ENCODE measurements around the gene PADI4.

PADI4 gene

DNA sequence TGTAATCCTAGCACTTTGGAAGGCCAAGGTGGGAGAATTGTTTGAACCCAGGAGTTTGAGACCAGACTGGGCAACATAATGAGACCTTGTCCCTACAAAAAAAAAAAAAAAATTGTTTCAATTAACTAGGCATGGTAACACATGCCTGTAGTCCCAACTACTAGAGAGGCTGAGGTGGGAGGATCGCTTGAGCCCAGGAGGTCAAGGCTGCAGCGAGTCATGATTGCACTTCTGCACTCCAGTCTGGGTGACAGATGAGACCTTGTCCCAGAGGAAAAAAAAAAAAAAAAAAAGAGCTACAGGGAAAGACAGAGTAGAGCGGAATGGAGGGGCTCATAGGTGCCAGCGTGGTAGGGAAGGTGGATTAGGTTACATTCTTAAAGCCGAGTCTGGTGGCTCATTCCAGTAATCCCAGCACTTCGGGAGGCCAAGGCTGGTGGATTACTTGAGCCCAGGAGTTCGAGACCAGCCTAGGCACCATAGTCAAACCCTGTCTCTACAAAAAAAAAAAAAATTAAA is 43.0 kb downstream of the PADI4 start:
- no peak for DNase-seq (ENCODE audit: low spot score)

DNA sequence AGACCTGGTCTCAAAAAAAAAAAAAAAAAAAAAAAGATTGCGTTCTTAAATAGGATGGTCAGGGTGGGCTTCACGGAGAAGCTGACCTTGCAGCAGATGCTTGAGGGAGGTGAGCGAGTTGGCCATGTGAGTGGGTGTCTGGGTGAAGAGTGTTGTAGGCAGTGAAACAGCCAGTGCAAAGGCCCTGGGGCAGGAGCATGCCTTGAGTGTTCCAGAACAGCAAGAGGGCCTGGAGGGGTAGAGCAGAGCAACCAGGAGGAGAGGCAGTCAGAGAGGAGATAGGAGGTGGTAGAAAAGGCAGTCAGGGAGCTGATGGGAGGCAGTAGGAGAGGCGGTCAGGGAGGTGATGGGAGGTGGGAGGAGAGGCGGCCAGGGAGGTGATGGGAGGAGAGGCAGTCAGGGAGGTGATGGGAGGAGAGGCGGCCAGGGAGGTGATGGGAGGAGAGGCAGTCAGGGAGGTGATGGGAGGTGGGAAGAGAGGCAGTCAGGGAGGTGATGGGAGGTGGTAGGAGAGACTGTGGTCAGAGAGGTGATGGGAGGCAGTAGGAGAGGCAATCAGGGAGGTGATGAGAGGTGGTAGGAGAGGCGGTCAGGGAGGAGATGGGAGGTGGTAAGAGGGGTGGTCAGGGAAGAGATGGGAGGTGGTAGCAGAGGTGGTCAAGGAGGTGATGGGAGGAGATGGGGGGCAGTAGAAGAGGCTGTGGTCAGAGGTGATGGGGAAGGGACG is 43.8 kb downstream of the PADI4 start:
- no peak for DNase-seq (ENCODE audit: low spot score)

DNA sequence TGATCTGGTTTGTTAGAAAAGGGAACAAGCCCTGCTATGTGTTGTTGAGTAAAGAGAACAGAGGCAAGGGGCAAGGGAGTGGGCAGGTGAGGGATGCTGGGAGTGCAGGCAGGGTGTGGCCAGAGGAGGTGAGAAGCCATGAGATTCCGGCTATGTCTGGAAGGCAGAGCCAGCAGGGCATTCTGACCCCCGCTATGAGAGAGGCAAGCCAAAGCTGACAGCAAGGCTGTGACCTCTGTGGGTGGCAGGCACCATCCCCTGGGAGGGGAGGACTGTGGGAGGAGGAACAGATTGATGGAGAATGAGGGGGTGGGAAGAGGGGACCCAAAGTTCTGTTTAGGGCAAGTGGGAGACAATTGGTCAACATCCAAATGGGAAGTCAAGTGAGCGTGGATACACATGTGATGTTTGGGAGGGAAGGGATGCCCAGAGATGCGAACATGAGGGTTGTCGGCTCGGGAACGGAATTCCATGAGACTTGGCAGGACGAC is 44.5 kb downstream of the PADI4 start:
- no peak for DNase-seq (ENCODE audit: low spot score)

DNA sequence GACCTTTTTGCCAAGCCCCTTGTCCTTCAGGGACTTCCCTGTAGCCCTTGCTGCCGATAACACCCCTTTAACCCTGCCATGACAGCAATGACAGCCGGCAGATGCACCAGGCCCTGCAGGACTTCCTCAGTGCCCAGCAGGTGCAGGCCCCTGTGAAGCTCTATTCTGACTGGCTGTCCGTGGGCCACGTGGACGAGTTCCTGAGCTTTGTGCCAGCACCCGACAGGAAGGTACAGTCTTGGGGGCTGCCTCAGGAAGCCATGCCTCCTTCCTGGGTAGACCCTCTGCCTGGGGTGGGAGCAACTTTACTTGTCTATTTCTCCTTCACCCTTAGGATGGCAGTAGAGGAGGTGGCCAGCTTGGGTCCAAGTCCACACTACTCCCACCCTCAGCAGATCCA is 47.9 kb downstream of the PADI4 start:
- DNase-seq (ENCODE audit: low spot score): no peak

DNA sequence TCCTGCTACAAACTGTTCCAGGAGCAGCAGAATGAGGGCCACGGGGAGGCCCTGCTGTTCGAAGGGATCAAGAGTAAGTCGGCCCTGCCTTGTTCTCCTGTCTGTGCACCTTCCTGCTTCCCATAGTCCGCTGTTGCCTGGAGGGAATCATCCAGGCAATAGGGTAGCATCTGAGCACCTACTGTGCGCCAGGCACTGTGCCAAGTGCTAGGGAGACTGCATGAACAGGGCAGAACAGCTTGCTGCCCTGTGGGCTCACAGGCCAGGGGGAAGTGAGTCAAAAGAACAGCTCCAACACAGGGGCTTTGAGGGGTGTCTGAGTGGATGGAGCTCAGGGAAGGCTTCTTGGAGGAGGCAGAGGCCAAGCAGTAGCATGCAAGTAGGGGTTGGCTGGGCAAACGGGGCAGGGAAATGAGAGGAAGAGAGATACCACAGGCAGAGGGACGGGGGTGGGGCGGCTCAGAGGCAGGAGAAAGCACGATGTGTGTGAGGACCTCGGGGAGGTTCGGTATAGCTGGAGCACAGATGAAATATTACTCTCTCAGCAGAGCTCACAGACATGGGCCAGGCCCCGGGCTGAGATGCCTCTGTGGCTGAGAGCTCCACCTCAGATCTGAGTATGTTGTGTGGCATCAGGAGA is 48.5 kb downstream of the PADI4 start:
- DNase-seq (ENCODE audit: low spot score): no peak

DNA sequence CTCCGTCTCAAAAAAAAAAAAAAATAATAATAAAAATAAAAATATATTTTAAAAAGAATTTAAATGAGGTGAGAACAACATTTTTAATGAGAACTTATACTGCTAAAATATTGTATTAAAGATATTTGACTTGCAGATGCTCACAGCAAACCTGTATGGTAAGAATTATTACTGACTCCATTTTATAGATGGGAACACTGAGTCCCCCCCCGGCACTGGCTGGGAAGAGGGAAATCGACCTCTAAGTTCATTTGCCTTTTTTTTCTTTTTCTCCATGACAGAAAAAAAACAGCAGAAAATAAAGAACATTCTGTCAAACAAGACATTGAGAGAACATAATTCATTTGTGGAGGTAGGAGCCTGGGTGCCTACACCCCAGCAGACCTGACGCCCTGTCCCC is 50.6 kb downstream of the PADI4 start:
- no peak for DNase-seq (ENCODE audit: low spot score)

DNA sequence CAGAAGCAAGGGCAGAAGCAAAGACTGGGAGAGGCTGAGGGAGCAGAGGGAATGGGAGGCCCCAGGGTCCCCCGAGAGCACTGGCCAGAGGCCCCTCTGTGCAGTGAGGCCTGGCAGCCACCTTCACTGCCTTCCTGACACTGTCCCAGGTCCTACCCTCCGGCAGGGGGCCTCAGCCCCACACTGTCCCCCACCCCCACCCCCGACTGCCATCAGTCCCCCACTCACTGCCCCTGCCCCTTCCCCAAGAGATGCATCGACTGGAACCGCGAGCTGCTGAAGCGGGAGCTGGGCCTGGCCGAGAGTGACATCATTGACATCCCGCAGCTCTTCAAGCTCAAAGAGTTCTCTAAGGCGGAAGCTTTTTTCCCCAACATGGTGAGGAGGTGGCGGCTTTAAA is 51.0 kb downstream of the PADI4 start:
- no peak for DNase-seq (ENCODE audit: low spot score)

DNA sequence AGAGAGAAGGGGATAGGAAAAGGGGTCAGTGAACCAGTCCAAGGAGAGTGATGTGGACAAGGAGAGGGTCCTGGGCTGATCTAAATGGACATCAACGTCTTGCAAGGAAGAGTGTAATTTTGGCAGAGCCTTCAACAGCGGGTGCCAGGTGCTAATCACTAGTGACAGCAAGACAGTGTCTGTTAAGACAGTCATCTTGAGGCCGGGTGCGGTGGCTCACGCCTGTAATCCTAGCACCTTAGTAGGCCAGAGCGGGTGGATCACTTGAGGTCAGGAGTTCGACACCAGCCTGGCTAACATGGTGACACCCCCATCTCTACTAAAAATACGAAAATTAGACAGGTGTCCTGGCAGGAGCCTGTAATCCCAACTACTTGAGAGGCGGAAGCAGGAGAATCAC is 51.8 kb downstream of the PADI4 start:
- no peak for DNase-seq (ENCODE audit: low spot score)

DNA sequence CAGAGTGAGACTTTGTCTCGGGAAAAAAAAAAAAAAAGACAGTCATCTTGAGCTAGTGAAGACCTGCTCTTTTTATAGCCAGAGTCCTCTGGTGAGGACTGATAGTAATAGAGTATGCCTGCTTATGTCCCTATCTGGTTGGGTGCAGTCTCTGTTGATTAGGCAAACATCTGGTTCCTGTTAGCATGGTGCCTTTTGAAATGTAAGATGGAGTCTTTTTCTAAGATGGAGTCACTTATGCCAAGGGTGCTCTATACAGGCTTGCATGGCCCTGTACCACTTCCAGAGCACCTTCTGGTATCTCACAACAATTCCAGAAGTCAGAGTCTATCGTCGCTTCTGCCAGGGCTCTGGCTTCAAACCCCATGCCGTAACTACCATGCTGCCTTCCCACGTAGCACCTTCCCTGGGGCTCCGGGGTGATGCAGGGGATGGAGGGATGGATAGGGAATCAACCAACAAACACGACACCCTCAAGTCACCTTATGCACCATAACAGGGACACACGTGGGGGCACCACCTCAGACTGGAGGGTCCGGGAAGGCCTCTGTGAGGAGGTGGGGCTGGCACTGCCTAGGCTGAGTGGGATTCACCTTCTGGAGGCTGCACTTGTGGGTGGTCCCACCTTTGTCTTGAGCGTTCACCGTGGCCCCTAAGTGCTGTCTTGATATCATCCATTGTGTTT is 52.4 kb downstream of the PADI4 start:
- DNase-seq (ENCODE audit: low spot score): no peak

DNA sequence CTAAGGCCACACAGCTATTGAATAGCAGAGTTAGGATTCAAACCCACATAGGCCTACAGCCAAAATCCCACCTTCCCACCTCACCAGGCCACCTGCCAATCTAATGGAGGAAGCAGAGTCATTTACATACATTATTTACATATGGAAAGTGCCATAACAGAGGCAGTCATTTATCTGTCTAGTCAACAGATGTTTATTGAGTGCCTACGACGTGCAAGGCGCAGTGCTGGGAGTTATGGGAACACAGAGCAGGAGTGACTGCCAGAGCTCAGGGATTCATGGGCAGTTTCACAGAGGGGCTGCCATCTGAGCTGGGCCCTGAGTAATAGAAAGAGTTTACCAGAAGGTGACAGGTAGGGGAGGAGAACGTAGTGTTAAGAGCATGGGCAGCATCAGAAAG is 53.7 kb downstream of the PADI4 start:
- no peak for DNase-seq (ENCODE audit: low spot score)

DNA sequence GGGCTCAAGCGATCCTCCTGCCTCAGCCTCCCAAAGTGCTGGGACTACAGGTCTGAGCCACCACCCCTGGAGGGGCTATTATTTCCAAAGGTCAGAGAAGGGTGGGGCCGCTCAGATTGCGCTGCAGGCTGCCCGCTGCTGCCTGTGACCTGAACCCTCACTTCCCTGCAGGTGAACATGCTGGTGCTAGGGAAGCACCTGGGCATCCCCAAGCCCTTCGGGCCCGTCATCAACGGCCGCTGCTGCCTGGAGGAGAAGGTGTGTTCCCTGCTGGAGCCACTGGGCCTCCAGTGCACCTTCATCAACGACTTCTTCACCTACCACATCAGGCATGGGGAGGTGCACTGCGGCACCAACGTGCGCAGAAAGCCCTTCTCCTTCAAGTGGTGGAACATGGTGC is 55.4 kb downstream of the PADI4 start:
- DNase-seq (ENCODE audit: low spot score): no peak

DNA sequence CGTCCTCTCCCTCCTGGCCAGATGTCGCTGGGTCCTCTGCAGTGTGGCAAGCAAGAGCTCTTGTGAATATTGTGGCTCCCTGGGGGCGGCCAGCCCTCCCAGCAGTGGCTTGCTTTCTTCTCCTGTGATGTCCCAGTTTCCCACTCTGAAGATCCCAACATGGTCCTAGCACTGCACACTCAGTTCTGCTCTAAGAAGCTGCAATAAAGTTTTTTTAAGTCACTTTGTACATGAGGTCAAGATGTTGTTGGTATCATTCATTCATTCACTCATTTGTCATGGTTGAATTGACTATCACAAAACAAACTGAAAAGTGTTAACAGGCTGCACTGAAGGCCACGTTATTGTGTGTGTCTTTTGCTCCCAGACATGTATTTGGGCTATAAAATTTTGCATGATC is 55.8 kb downstream of the PADI4 start:
- DNase-seq (ENCODE audit: low spot score): no peak

DNA sequence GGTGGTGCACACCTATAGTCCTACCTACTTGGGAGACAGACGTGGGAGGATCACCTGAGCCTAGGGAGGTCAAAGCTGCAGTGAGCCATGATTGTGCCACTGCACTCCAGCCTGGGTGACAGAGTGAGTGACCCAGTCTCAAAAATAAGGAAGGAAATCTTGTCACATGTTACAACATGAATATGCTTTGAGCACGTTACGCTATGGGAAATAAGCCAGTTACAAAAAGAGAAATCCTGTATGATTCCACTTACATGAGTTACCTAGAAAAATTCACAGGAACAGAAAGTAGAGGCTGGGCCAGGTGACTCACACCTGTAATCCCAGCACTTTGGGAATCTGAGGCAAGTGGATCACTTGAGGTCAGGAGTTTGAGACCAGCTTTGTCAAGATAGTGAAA is 57.3 kb downstream of the PADI4 start:
- DNase-seq (ENCODE audit: low spot score): no peak

DNA sequence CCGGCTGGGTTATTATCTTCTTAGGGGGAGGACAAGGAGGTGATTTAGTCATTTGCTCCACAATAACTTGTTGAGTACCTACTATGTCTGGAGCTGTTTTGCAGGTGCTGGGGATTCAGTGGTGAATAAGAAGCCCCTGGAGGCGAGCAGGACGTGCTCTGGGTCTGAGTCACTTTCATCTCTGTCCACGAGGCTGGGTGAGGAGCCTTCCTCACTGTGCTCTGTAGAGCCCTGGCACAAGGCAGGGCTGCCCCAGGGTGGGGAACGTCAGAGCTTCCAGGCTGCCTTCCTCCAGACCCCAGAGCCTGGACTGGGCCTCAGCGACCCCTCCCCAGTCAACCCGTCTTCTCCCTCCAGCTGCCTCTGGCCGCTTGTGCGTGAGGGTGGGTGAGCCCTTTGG is 61.5 kb downstream of the PADI4 start:
- peak; percentile 37 for DNase-seq (ENCODE audit: low spot score)

DNA sequence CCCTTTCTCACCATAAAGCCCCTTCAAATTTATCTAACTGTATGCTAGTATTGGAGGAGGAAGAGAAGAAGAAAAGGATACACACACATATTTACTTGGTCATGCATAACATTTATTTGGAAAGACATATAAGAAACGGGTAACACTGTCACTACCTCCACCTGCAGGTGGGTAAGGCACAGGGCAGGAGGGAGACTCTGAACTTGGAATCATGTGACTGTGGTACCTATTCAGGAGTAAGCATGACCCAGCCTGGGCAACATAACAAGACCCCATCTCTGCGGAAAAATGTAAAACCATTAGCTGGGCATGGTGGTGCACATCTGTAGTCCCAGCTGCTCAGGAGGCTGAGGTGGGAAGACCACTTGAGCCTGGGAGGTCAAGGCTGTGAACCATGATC is 62.6 kb downstream of the PADI4 start:
- no peak for DNase-seq (ENCODE audit: low spot score)

DNA sequence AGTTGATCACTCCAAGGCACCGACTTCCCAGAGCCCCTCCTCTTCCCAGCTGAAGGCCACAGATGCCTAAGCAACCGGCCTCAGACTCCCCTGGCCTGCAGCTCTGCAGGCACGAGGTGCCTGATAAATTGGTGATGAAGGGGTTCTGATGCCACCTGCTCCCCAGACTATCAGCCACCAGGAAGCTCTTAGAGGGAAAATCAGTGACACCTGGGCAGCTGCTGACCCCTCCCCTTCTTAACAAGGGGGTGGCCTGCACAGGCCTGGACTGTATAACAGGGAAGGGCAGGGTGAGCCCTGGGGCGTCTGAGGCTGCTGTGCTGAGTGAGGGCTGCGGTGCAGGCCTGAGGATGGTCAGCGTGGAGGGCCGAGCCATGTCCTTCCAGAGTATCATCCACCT is 63.9 kb downstream of the PADI4 start, which contains the start of gene PADI6:
Gene PADI6, plus strand, starts transcription at position 301 of the 400 bp plus-strand sequence. Its CDS starts 50 bp downstream, at position 351.
- DNase-seq (ENCODE audit: low spot score): no peak

DNA sequence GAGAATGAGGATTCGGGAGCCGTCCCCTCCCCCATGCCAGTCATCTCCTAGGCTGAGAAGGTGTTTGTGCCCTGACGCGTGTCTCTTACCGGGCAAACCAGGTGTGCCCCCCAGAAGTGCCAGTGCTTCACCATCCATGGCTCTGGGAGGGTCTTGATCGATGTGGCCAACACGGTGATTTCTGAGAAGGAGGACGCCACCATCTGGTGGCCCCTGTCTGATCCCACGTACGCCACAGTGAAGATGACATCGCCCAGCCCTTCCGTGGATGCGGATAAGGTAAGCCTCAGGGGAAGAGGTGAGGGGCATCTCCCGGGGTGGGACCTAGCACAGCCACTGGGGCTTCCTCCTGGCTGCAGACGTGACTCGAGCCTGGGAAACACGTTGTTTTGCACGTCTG is 65.0 kb downstream of the PADI4 start:
- no peak for DNase-seq (ENCODE audit: low spot score)

DNA sequence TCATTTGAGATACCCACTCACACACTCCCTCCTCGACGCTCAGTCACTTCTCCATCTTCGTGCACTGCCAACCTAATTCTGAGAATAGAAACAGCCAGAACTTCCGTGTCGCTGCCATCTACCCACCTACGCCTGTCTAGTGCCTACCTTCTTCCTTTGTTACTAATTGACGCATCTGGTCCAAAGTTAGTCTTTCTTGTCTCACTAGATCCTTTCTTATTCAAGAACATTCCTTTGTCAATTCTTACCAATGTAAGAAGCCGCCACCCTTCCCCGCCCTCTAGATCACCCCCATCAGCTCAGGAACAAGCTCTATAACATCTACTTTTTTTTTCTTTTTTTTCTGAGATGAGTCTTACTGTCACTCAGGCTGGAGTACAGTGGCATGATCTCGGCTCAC is 67.7 kb downstream of the PADI4 start:
- DNase-seq (ENCODE audit: low spot score): no peak

DNA sequence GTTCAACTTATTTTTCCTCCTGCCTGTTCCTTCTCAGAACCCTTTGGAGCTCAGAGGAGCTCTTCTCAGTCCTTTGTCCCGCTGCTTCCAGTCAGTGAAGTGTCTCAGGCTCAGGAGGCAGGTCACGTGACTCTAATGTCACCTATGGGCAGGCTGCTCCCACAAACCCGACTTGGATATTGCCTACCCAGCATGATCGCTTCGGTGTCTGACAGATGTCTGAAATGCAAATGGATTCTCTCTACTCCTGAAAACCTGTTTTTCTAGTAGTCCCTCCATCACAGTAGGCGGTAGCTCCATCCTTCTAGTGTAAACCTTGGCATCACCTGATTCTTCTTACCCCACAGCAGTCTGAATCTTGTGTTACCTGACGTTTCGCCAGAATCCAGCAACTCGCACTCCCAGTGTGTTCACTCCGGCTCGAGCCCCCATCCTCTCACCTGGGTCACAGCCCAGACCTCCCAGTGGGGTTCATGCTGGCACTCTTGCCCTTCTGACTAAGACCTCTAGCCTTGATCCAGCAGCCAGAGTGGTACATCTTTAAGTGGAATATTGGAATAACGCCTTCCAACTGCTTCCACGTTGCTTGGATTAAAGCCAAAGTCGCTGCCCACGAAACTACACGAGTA is 69.4 kb downstream of the PADI4 start:
- DNase-seq (ENCODE audit: low spot score): no peak

DNA sequence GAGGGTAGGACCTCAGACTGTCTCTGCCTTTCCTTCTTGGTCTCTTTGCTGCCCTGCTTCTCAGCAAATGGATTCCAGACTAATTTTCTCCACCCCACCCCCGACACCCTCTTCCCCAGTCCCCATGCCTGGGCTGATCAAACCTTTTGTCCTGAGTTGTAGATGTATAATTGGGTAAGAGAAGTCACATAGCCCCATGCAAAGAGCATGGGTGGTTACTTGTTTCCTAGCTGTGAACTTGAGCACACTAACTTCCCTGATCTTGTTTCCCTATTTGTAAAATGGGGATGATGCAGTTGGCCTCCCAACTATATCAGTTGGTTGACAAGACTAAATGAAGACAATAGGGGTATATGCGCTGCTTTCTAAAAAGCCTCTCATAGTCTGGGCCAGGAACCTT is 73.2 kb downstream of the PADI4 start:
- DNase-seq (ENCODE audit: low spot score): no peak

DNA sequence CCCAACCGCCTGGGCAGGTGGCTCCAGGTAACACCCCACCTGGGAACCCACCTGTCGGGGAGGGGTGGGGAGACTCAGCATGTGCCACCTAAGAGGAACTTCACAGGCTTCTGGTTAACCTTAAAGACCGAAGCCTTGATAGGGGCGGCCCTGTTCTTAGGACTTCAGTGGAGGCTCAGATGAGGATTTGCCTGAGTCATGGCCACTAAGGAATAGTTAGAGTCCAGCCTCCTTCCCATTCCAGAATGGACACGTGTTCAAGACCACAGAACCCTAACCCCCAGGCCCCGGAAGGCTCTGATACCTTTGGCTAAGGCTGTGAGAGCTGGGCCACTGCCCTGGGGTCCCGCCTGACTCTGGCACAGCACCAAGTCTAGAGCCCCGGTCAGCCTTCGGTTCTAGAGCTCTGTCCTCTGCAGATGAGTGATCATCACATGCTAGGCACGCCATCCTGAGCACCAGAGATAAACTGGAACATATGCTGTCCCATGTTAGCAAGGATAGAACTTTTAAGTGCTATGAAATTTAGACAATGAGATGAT is 84.3 kb downstream of the PADI4 start:
- no peak for DNase-seq (ENCODE audit: low spot score)

DNA sequence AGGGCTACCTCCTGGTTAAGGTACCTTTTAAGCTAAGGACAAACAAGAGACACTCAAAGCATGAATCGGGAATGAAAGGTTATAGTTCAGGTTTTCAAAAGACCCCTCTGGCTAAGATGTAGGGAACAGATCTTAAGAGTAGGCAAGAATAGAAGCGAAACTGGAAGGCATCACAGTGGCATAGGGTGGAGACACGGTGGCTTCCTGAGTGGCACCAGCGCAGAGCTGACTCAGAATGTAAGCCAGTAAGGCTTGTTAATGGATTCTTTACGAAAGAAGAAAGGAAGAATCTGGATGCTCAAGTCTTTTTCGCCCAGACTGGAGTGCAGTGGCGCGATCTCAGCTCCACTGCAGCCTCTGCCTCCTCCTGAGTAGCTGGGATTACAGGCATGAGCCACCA is 85.2 kb downstream of the PADI4 start:
- no peak for DNase-seq (ENCODE audit: low spot score)
